ENCODE measurements around the gene MRPS2.
A peak's percentile ranks its signal among the peaks of the same experiment; 100 is the strongest.

The MRPS2 gene

GRCh38 chr9:135502873-135503321 lies 2.4 kb downstream of the MRPS2 start:
- no peak overlapping the region for H3K27ac ChIP-seq
- no peak for TF ChIP-seq ZFX (IDR thresholded peaks at IDR 0.05)
- TF ChIP-seq CTCF (conservative IDR thresholded peaks at IDR 0.05): no peak

GRCh38 chr9:135503371-135504261 lies 3.1 kb downstream of the MRPS2 start:
- H3K27ac ChIP-seq: no peak overlapping the region

GRCh38 chr9:135504262-135505243 lies 4.1 kb downstream of the MRPS2 start:
- TF ChIP-seq CTCF (conservative IDR thresholded peaks at IDR 0.05) (peak; percentile 94), ZFX (IDR thresholded peaks at IDR 0.05) (no peak)
- no peak overlapping the region for H3K27ac ChIP-seq

More at GRCh38 chr9:135503371-135504261, 3.1 kb downstream of the MRPS2 start:
- TF ChIP-seq ZFX (IDR thresholded peaks at IDR 0.05) (no peak), CTCF (conservative IDR thresholded peaks at IDR 0.05) (no peak)

GRCh38 chr9:135505406-135506187 lies 5.1 kb downstream of the MRPS2 start:
- no peak overlapping the region for H3K27ac ChIP-seq
- TF ChIP-seq CTCF (conservative IDR thresholded peaks at IDR 0.05) (no peak), ZFX (IDR thresholded peaks at IDR 0.05) (no peak)

- H3K27ac ChIP-seq: no peak overlapping the region
- TF ChIP-seq ZFX (IDR thresholded peaks at IDR 0.05): no peak
- no peak for TF ChIP-seq CTCF (conservative IDR thresholded peaks at IDR 0.05)
Measured at GRCh38 chr9:135506327-135507103, 6.0 kb downstream of the MRPS2 start.

Measured in C4-2B (cell line).